NB4 (cell line): ENCODE measurements around the gene PPARGC1A.

Experiments
- POLR2A ChIP-seq: IDR thresholded peaks from 2 replicates; pipeline ENCODE4 v1.6.1; 2011; ENCODE audit warnings: mild to moderate bottlenecking; ENCODE audit not compliant: insufficient read length; ENCODE audit errors: extremely low read depth
- TF ChIP-seq, protein P1 (sequence below): IDR thresholded peaks from one replicate; pipeline ENCODE4 v1.5.1; 2012; ENCODE audit warnings: low read depth, low read length
- TF ChIP-seq, protein P2 (sequence below): IDR thresholded peaks from 2 replicates; pipeline ENCODE4 v1.6.1; 2011; ENCODE audit warnings: low read depth, low read length

DNA sequence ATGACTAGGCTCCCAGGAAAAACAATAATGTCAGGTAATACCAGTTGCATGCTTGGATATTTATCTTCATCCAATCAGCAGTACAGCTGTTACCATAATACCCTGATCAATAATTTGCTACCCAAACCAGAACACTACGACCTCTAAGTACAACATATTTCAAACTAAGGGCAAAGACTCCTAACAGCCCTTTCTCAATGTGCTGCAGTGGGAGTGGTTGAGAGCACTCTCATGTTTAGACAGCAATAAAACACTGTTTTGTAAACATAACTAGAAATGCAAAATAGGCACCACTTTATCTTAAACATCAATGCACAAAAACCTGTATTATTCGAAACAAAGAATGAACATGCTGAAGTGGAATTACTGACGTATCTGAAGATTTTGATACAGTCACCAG is 28.9 kb downstream of the PPARGC1A start:
- TF ChIP-seq, protein P1, sequence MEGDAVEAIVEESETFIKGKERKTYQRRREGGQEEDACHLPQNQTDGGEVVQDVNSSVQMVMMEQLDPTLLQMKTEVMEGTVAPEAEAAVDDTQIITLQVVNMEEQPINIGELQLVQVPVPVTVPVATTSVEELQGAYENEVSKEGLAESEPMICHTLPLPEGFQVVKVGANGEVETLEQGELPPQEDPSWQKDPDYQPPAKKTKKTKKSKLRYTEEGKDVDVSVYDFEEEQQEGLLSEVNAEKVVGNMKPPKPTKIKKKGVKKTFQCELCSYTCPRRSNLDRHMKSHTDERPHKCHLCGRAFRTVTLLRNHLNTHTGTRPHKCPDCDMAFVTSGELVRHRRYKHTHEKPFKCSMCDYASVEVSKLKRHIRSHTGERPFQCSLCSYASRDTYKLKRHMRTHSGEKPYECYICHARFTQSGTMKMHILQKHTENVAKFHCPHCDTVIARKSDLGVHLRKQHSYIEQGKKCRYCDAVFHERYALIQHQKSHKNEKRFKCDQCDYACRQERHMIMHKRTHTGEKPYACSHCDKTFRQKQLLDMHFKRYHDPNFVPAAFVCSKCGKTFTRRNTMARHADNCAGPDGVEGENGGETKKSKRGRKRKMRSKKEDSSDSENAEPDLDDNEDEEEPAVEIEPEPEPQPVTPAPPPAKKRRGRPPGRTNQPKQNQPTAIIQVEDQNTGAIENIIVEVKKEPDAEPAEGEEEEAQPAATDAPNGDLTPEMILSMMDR, result no peak
- TF ChIP-seq POLR2A, result no peak
- TF ChIP-seq, protein P2, sequence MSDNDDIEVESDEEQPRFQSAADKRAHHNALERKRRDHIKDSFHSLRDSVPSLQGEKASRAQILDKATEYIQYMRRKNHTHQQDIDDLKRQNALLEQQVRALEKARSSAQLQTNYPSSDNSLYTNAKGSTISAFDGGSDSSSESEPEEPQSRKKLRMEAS, result no peak
